SW480 (cell line): ENCODE results near the gene SLC16A13.
"Not testable (repeated sequence)": the region's sequence is repeated elsewhere in the genome, so short reads cannot be mapped to it uniquely, and the experiment has no call there.

ENCODE experiments used
- DNase-seq: peaks from one replicate; pipeline ENCODE4 v3.0.0-alpha.2; 2016; ENCODE audit warnings: low spot score

SLC16A13 gene

GRCh38 chr17:7029659-7030058, 6.2 kb upstream of the SLC16A13 start:
- DNase-seq: no peak

- DNase-seq: no peak
Measured at GRCh38 chr17:7034955-7035590, 742 bp upstream of the SLC16A13 start.

- no peak for DNase-seq
Measured at GRCh38 chr17:7038025-7038862, 2.4 kb downstream of the SLC16A13 start.

GRCh38 chr17:7039832-7040231, 4.0 kb downstream of the SLC16A13 start:
- no peak for DNase-seq

- peak; percentile 60 for DNase-seq
Measured at GRCh38 chr17:7041607-7042500, 6.0 kb downstream of the SLC16A13 start.

GRCh38 chr17:7042501-7043181, 6.8 kb downstream of the SLC16A13 start:
- DNase-seq: no peak

GRCh38 chr17:7043182-7043496, 7.3 kb downstream of the SLC16A13 start:
- DNase-seq: no peak

GRCh38 chr17:7043497-7044198, 7.8 kb downstream of the SLC16A13 start, which contains the start of gene SLC16A11:
Gene SLC16A11, minus strand, starts transcription at chr17:7044092. Its CDS starts 579 bp downstream, at chr17:7043513.
- DNase-seq: no peak

- DNase-seq: peak; percentile 80
Measured at GRCh38 chr17:7045492-7046126, 9.8 kb downstream of the SLC16A13 start.

GRCh38 chr17:7046127-7046724, 10.4 kb downstream of the SLC16A13 start:
- DNase-seq: peak; percentile 55

GRCh38 chr17:7046725-7047397, 11.0 kb downstream of the SLC16A13 start:
- peak; percentile 89 for DNase-seq

GRCh38 chr17:7047566-7047965, 11.8 kb downstream of the SLC16A13 start:
- DNase-seq: no peak

GRCh38 chr17:7048968-7049367, 13.2 kb downstream of the SLC16A13 start:
- no peak for DNase-seq

- DNase-seq: not testable (repeated sequence)
Measured at GRCh38 chr17:7050583-7050982, 14.8 kb downstream of the SLC16A13 start.

GRCh38 chr17:7056386-7056785, 20.6 kb downstream of the SLC16A13 start:
- peak; percentile 55 for DNase-seq

- no peak for DNase-seq
Measured at GRCh38 chr17:7058831-7059447, 23.1 kb downstream of the SLC16A13 start.

GRCh38 chr17:7060165-7060891, 24.5 kb downstream of the SLC16A13 start:
- DNase-seq: peak; percentile 87

- DNase-seq: no peak
Measured at GRCh38 chr17:7063518-7064094, 27.8 kb downstream of the SLC16A13 start.
